ENCODE data around the gene CDC23.
"Not testable (repeated sequence)": the region's sequence is repeated elsewhere in the genome, so short reads cannot be mapped to it uniquely, and the experiment has no call there.

Gene CDC23, protein sequence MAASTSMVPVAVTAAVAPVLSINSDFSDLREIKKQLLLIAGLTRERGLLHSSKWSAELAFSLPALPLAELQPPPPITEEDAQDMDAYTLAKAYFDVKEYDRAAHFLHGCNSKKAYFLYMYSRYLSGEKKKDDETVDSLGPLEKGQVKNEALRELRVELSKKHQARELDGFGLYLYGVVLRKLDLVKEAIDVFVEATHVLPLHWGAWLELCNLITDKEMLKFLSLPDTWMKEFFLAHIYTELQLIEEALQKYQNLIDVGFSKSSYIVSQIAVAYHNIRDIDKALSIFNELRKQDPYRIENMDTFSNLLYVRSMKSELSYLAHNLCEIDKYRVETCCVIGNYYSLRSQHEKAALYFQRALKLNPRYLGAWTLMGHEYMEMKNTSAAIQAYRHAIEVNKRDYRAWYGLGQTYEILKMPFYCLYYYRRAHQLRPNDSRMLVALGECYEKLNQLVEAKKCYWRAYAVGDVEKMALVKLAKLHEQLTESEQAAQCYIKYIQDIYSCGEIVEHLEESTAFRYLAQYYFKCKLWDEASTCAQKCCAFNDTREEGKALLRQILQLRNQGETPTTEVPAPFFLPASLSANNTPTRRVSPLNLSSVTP

DNA sequence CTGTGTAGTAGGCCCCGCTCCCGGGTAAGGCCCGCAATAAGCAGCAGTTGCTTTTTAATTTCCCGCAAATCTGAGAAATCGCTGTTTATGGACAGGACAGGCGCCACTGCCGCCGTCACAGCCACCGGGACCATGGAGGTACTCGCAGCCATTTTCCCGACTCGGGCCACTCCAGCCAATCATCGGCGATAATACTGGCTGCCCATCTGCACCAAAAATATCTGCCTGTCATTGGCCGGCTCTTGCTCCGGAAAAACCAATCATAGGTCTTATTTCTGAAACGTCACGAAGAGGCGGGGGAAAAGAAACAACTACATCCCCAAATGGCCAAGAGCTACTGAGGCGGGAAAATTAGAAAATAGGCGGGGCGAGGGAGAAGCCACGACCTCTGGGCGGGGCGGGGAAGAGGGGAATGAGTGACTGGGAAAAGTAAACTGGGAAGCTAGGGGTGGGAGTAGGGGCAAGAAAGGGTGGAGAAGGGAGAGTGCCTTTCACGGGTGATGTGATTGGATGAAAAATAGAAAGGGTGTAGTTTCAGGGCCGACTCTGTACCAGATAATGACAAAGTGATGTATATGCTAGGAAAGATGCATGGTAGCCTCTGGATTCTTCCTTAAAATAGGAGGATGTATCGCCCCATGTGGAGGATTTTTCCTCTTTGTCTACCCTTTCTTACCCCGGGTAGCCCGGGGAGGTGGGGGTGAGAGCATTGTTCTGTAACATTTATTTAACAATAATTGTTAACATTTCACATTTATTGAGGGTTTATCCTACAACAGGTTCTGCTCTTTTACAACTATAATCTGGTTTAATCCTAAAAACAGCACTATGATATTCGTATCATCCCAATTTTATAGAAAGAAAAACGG is at the start of gene CDC23:
Gene CDC23, minus strand, starts transcription at position 163 of the 869 bp plus-strand sequence. Its CDS starts 11 bp downstream, at position 152.
- peak; percentile 92 for DNase-seq

DNA sequence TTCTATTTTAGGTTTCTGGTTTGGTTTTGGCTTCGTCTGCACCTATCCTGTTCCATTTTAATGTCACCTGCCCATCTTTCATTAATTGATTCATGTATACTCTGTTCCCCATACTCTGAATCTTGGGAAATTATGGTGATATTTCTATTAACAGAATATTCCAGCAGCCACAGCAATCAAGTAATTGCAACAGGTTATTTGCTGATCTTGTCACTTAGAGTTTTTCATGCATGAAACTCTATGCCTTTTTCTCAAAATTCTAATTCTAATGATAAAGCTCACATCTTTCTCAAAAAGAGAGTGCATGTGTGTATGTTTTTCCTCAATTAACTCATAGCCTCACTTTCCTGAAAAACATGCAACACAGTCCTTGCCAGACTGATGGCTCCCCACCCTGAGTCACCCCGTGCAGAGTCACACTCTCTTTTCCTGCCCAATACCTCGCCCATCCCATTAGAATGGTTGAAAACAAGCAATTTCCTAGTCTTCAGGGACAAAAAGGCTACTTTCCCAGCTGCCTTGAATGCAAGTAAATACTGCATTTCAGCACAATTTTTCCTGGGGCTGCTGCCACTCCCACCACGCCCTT is 45.7 kb upstream of the CDC23 start:
- DNase-seq: no peak

DNA sequence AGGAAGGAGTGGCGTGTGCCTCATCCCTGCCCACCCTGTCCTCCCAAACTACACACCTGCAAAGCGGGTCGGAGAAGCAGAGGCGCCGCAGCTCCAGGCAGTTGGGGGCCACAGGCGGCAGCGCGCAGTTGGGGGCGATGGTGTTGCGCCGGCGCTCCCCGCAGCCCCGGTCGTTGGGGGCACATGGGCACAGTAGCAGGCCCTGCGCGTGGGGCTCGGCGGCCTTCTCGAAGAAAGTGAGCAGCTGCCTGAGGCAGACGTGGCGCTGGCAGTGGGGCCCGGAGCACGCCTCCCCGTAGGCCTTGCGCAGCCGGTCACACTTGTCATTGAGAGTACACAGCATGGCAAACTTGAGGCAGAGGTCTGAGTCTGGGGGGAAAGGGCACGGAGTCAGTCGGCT is 44.5 kb upstream of the CDC23 start:
- no peak for DNase-seq

DNA sequence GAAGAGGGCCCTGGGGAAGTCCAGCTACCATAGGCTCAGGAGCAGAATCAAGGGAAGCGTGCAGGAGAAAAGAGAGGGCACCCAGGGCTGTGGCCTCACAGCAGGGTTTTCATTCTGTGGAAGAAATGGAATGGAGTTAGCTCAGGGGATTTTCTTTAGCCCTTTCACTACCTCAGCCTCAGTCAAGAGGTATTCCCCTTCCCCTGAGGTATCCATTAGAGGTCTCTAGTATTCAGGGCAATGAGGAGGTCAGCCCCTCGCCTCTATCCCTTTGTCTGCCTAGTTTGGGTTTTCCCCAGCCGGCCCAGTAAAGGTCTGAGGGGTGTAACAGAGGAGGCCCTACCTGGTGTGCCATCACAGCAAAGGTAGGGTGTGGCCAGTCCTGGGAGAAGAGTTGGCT is 39.8 kb upstream of the CDC23 start:
- DNase-seq: no peak

DNA sequence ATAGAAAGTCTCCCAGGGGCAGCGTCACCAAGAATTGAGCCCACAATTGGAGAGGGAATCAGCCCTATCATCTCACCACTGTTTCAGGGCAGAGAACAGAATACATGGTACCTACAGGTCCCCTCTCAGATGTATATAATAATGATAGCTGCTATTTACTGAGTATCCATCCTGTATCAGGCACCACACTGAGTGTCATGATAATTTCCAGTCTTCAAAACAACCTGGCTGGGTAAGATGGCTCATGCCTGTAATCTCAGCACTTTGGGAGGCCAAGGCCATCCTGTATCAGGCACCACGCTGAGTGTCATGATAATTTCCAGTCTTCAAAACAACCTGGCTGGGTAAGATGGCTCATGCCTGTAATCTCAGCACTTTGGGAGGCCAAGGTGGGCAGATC is 34.7 kb upstream of the CDC23 start:
- not testable (repeated sequence) for DNase-seq

DNA sequence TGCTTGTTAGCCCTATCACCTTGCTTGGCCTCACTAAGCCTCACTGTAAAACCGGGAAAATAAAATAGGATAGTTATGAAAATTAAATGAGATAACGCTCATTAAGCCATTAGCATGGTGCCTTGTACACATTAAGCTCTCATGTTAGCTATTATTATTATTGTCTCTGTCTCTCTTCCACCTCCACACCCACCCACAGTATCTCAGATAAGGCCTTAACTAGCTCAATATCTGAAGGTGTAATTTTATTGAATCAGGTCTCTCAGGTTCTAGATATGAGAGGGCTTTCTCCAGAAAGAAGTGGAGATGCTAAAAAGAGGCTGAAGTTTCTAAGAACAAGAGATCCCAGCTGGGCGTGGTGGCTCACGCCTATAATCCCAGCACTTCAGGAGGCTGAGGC is 33.7 kb upstream of the CDC23 start:
- no peak for DNase-seq

DNA sequence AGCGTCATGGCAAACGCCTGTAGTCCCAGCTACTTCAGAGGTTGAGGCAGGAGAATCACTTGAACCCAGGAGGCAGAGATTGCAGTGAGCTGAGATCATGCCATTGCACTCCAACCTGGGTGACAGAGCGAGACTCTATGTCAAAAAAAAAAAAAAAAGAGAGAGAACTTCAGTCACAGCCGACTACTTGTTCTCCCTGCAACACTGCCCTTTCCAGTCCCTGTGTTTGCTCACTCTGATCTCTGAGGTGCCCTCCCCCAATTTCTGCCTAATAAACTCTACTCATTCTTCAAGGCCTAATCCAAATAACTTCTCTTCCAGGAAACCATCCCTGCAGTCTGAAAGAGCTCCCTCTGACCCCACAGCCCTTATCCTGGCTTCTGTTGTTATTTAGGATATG is 33.2 kb upstream of the CDC23 start:
- DNase-seq: no peak

DNA sequence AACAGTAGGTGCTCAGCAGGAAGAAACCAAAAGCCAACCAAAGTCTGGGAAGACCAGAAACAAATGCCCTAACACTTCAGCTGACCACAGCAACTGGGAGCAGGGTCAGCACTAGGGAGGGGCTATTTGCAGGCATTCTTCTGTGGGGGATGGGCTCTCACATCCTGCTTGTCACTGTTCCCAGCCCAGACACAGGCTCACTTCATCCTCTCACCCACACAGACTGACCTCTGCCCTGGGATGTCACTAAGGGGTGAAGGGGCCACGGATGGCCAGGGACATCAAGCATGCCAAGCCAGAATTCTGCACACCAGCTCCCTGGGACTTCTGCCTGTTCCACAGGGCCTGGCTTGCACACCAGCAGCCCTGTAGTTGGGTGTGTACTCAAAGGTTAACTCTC is 32.6 kb upstream of the CDC23 start:
- DNase-seq: no peak

DNA sequence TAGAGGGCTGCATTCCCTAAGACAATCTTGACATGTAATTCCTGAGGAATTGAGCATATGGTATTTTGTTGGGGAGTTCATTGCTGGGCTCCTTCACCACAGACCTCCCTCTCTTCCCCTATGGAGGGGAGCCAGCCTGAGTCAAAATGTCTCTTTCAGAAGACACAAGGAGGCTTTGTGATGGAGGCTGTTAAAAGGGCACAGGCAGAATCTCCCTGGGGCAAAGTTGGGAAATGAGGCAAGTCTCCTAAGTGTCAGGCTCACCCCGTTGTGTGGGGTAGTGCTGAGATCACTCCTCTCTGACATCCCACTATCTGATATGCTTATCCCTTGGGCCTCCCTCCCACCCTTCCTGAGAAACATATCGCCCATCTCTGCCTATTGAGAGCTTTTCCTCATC is 30.7 kb upstream of the CDC23 start:
- DNase-seq: no peak

DNA sequence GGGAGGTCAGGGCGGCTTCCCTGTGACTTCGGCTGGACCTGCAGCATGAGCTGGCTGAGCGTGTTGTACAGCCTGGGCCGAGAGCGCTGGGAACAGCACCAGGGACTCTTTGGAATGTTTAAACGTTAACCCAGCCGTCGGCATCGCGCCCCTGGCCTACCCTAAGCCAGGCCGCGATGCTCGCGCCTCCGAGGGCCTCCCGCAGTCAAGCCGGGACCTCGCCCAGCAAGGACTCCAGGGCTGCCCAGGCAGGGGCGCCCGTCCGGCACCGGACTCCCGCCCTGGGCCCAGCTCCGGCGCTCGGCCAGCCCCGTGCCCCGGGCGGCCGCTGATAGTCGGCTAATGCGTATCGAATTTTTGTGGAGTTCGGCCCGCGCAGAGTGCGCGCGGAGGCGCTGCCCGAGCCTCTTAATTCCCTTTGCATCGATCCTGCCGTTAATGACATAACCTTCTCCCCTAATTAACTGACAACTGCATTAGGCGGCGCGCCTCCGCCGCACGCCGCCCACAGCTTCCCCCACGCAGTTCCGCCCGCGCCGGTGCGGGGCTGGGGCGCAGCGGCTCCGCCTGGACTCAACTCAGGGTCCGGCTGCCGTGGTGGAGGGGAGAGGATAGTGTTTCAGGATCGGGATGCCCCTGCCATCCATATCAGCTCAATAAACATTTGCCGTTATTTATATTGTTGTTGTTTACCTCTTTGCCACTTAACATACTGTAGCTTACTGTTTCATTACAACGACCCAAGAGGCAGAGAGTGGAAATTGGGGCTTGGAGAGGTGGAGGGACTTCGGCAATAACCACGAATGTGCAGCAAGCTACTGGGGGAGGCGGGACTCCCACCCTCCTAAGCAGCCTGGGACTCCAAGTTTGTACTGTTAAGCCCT is 28.8 kb upstream of the CDC23 start:
- no peak for DNase-seq

DNA sequence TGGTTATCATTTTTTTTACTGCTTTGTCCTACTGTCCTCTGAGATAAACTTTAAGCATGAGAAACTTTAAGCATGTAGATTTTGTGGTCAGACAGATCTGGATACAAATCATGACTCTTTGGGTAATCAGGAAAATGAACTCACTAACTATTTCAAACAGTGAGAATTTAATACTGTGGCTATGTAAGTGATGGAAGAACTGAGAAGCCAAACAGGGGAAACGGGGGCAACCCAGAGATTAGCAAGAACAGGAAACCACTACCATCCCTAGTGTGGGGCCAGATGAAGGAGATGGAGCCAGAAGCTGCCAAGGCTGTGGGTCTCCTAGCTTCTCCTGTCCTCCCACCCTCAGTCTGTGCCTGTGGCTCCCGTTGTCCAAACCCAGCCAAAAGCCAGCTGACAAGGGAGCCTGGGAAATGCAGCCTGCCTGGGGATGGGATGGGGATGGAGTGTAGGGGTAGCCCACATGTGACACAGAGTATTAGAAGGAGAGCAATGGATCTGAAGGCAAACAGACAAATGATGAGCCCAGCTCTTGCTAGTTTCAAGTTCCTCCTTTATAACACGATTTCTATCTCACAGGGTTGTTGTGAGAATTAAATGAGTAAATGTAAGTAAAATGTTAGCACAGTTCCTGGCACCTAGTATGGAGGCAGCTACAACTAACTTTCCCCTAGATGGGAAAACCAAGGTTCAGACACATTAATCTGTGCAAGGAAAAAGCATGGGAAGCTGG is 27.7 kb upstream of the CDC23 start:
- no peak for DNase-seq

DNA sequence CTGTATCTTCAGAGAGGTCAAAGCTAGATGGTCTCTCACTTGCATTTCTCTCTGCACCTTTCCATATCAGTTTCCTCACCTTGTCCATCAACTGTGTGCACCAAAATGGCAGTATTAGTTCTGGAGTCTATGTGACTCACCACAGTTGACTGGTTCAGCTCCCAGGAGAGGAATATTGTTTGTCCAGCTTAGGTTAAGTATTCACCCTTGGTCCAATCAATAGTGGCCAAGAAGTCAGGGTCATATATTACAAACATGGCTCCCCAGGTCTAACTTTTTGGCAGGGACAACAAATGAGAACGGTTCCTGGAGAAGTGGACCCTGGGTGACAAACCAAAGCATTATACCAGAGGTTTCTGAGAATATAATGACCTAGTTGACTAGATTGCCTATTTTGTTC is 24.9 kb upstream of the CDC23 start:
- DNase-seq: no peak

DNA sequence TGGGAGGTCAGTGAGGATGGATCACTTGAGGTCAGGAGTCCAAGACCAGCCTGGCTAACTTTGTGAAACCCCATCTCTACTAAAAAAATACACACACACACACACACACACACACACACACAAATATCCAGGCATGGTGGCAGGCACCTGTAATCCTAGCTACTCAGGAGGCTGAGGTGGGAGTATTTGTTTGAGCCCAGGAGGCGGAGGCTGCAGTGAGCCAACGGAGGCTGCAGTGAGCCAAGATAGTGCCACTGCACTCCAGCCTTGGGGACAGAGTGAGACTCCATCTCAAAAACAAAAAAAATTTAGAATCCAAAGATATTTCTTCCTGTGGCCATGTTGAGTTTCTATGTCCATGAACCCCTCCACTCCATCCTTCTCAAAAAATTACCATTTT is 21.5 kb upstream of the CDC23 start:
- no peak for DNase-seq

DNA sequence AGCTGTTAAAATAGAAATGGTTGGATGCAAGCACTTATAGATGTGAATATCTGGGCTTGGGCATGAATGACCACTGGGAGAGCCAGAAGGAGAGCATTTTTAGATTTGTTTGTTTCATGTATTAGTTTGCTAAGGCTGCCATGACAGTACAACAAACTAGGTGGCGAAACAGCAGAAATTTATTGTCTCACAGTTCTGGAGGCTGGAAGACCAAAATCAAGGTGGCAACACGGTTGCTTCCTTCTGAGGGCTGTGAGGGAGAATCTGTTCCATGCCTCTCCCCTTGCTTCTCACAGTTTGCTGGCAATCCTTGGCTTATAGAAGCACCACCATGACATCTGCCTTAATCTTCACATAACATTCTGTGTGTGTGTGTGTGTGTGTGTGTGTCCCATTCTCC is 20.2 kb upstream of the CDC23 start:
- no peak for DNase-seq

DNA sequence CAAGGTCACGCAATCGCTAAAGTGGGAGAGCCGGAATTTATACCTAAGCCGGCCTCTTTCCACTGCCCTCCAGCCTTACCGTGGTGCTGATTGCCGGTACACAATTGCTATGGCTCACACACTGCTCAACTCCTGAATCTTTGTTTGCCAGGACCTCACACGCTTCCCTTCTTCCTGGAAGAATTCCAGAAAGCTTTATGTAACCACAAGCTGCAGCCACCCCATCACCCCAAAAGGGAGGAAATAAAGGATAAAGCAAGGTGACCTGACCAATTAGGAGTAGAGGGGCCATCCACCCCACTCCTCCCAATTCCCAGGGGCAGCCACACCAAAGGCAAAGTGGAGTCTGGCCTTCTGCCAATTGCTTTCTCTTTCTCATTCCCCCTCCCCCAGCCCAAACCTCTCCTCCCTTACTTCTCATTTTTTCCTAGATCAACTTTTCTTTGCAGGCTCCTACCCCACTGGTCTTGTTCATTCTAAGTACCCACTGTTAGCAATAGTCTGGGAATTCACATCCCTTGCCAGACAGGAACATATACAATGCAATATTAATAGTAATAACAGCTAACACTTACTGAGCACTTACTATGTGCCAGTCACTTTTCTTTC is 18.0 kb upstream of the CDC23 start:
- DNase-seq: no peak

DNA sequence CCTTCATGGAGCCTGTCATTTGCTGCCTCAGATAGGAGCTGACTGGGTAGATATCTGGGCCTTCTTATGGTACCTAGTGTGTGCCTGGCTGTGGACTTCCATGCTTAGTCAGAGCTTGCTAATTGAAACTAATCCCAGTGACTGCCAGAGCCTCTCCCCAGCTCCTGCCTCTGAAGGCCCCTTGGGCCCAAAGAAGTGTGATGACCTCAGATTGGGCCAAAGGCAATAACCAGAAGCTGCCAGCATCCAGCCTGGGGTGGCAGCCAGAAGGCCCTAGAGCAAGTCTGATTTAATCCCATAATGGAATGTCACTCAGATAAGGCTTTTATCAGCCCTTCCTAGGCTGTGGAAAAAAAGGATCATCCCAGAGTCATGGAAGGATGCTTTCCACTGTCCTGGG is 17.1 kb upstream of the CDC23 start:
- DNase-seq: no peak

DNA sequence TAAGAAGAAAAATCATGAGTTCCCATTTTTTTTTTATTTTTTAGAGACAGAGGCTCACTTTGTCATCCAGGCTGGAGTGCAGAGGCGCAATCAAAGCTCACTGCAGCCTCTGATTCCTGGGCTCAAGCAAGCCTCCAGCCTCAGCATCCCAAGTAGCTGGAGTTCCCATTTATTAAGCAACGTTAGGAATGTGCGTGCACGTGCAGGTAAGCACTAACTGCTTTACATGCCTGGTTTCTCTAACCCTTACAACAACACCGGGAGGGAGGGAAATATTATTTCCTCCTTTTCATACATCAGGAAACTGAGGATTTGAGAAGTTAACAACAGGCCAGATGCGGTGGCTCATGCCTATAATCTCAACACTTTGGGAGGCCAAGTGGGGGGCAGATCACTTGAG is 16.3 kb upstream of the CDC23 start:
- no peak for DNase-seq

DNA sequence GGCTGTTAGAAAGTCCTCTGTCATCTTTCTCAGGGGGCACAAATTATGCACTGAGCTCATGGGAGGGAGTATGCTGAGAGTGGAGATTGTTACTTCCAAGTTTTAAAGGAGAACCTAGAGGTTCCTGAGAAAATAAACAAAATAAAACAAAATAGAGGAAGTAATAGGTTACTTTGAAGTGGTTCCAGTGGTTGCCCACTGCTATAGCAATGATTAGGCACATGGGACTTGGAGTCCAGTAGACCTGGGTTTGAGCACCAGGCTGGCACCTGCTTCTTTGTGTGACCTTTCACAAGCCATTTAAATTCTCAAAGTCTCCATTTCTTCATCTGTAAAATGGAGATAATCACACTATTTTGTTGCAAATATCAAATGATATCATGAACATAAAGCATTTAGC is 13.8 kb upstream of the CDC23 start:
- no peak for DNase-seq

DNA sequence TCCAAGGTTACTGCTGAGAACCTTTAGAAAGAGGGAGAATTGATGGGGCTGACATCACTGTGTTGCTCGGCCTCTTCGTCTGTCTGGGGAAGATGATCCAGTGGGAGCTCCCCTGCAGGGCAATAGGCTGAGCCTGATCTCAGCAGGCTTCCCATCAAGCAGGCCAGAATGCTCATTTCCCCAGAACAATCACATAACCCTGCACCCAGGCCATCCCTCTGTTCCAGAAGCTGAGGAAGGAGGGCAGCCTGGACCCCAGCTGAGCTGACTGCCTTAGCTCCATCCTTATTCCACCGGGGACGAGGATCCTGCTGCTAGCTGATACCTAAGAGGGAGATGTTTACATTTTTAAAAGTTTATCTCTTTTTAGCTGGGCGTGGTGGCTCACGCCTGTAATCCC is 11.6 kb upstream of the CDC23 start:
- no peak for DNase-seq

DNA sequence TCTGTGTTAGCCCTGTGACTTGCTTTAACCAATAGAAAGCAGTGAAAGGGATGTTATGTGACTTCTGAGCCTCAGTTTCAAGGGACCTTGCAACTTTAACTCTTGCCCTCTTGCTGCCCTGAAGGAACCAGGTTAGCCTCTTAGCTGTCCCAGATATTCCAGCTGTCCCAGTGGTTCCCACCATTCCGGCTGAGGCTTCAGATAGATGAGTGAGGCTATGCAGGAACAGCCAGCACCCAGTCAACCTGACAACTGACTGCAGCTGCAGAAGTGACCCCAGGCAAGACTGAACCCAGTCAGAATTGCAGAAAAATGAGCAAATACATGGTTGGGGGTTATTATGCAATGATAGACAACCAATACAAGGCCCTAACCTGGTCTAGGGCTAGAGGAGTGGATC is 10.4 kb upstream of the CDC23 start:
- DNase-seq: no peak

DNA sequence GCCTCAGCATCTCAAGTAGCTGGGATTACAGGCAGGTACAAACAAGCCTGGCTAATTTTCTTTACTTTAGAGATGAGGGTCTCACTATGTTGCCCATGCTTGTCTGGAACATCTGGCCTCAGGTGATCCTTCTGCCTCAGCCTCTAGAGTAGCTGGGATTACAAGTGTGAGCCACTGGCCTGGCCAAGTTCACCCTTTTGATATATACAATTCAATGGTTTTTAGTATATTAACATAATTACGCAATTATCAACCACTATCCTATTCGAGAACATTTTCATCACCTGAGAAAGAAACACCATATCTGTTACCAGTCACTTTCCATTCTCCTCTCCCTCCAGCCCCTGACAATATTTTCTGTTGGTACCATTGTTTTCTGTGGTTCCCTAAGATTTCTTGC is 3.7 kb upstream of the CDC23 start:
- no peak for DNase-seq
